ENCODE measurements around the gene MAFG.

The MAFG gene

DNA sequence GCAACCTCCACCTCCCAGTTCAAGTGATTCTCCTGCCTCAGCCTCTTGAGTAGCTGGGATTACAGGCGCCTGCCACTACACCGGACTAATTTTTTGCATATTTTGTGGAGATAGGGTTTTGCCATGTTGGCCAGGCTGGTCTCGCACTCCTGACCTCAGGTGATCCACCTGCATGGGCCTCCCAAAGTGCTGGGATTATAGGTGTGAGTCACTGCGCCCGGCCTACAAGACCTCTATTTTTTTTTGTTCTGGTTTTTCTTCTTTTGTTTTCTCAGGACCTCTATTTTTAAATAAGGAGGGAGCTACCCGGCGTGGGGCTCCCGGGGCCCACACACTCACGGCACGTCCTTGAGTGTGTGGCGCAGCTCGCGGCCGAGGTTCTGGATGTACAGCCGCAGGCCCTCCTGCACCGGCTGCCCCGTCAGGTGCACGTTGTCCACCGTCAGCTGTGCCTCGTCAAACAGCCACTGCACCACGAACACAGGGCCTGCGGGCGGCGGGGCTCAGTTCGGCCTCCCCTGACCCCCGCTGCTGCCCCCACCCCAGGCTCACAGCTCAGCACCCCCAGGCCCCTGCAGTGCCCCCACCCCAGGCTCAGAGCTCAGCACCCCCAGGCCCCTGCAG lies 27.6 kb upstream of the MAFG start:
- no peak for TF ChIP-seq CTCF (IDR thresholded peaks at IDR 0.05)

- no peak for TF ChIP-seq CTCF (IDR thresholded peaks at IDR 0.05)
Observed at GRCh38 chr17:81954131-81955057, 26.9 kb upstream of the MAFG start.

DNA sequence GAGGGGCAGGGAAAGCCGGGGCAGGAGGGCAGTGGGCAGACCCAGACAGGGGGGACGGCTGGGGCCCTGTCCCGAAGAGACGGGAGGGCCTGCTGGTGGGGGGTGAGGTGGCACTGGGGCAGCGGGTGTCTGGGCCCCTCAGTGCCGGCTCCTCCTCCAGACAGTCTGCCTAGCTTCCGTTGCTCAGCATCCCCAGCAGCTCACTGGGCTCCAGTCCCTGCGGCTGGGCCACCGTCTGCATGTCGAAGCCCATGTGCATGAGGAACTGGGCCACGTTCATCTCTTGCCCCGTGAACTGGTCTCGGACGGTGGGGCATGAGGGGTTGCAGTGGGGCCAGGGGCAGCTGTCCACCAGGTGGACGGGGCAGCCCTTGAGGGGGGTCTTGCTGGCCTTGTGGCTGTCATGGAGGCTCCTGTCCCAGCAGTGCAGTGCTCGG lies 25.3 kb upstream of the MAFG start:
- TF ChIP-seq CTCF (IDR thresholded peaks at IDR 0.05), result no peak

DNA sequence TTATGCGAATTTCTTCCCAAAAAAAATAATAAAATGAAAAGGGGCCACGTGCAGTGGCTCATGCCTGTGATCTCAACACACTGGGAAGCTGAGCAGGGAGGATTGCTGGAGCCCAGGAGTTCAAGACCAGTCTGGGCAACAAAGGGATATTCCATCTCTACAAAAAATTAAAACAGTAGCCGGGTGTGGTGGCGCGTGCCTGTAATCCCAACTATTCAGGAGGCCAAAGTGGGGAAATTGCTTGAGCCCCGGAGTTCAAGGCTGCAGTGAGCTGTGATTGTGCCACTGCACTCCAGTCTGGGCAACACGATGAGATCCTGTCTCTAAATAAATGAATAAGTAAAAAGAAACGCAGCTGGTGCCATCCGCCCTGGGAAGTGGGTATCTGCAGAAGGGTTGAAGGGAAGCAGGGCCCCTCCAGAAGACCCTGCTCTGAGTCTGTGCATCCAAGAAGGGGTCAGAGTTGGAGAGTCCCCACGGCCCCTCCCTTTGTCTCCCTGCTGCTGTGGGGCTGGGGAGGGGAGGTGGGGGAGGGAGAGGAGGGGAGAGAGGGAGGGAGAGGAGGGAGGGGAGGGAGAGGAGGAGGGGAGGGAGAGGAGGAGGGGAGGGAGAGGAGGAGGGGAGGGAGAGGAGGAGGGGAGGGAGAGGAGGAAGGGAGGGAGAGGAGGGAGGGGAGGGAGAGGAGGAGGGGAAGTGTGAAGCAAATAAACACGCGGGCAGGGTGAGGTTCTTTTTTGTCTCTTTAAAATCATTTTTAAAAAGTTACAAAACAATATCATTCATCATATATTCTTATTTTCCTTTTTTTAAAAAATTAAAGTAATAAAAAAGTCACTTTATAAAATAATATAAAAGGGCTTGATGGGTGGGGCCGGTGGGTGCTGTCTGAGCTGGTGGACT lies 24.5 kb upstream of the MAFG start:
- TF ChIP-seq CTCF (IDR thresholded peaks at IDR 0.05), result no peak

DNA sequence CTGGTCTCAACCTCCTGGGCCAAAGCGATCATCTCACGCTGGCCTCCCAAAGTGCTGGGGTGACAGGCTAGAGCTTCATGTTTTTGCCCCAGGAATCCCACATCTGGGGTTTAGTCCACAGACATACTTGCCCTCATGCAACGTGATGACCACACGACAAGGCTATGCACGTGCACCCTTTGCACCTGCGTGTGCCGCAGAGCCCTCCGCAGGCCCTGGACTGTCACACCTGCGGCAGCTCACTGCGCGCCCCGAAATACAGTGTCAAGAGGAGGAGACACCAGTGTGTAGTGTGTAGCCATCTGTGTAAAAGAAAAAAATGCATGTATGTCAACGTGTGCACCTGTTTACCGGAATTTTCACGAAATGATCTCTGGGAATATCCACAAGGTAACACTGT lies 23.0 kb upstream of the MAFG start:
- no peak for TF ChIP-seq CTCF (IDR thresholded peaks at IDR 0.05)

- no peak for TF ChIP-seq CTCF (IDR thresholded peaks at IDR 0.05)
Observed at GRCh38 chr17:81948635-81949378, 21.3 kb upstream of the MAFG start.

DNA sequence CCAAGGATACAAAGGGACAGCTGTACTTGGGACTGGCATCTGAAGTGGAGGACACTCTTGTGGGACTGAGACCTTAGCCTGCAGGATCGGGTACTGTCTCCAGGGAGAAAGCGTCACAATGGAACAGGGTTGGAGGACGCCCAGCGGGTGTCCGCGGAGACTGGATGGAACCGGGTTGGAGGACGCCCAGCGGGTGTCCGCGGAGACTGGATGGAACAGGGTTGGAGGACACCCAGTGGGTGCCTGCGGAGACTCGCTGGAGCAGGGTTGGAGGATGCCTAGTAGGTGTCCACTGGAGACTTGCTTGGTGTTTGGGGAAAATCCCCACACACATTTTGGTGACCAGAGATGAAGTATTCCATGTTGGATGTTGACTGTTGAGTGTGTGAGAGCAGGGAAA lies 19.7 kb upstream of the MAFG start, which contains the start of gene MYADML2:
MYADML2 (minus strand) TSS at position 45 of the 400 bp plus-strand sequence. CDS start 5,492 bp downstream, outside the sequence.
- TF ChIP-seq CTCF (IDR thresholded peaks at IDR 0.05), result no peak

All from LNCAP (cell line).